ENCODE data around the gene CXCL5.

DNA sequence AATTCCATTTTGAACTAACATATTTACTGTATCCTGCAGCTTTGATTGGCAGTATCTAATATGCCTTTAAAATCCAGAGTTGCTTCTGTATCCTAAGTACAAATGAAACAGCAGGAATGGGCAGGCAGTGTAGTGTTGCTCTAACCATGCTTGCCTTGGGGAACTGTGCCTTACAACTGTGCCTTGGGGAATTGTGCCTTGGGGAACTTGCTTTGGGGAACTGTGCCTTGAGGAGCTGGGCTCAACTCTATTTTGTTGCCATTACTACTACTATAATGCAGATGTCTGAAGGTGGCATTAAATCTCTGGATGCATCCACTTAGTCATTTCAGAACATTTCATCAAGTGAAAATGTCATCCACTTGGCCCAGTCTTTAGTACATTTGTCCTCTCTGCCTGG lies 33.1 kb upstream of the CXCL5 start:
- TF ChIP-seq POLR2A (IDR thresholded peaks at IDR 0.05; ENCODE audit: low read depth, low read length) (no peak), TAF1 (IDR thresholded peaks at IDR 0.05; ENCODE audit: low read depth, low read length) (no peak)
